PFSK-1 (cell line): ENCODE results near the gene ZNF548.
A peak's percentile ranks its signal among the peaks of the same experiment; 100 is the strongest.

Experiments
- FOXP2 ChIP-seq: optimal IDR thresholded peaks from 2 replicates; pipeline ENCODE3; 2011; ENCODE audit warnings: borderline replicate concordance, control low read depth, inconsistent platforms; ENCODE audit not compliant: insufficient read depth; ENCODE audit errors: extremely low read length, extremely low read depth
- POLR2AphosphoS5 ChIP-seq: IDR thresholded peaks from 2 replicates; pipeline ENCODE4 v1.6.1; 2012; ENCODE audit warnings: low read depth, mild to moderate bottlenecking, control low read depth, low read length, moderate library complexity
- REST ChIP-seq, 2 experiments: IDR thresholded peaks; 2 replicates each; pipeline versions ENCODE4 v1.6.1 to v1.8.0; 2011 to 2012; ENCODE audit warnings: low read depth in 2 of 2, low read length in 2 of 2, control low read depth in 1 of 2, inconsistent platforms in 1 of 2, mild to moderate bottlenecking in 1 of 2, moderate library complexity in 1 of 2; ENCODE audit not compliant: insufficient read depth in 1 of 2
- SIN3A ChIP-seq: IDR thresholded peaks from 2 replicates; pipeline ENCODE4 v1.6.1; 2012; ENCODE audit warnings: mild to moderate bottlenecking, low read length, moderate library complexity, borderline replicate concordance; ENCODE audit not compliant: insufficient read depth
- TAF1 ChIP-seq: IDR thresholded peaks from 2 replicates; pipeline ENCODE4 v1.6.1; 2012; ENCODE audit warnings: low read length, control low read depth, borderline replicate concordance; ENCODE audit not compliant: insufficient read depth

The ZNF548 gene

DNA sequence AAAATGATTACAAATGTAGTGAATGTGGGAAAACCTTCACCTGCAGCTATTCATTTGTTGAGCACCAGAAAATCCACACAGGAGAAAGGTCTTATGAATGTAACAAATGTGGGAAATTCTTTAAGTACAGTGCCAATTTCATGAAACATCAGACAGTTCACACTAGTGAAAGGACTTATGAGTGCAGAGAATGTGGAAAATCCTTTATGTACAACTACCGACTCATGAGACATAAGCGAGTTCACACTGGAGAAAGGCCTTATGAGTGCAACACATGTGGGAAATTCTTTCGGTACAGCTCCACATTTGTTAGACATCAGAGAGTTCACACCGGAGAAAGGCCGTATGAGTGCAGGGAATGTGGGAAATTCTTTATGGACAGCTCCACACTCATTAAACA lies 9.2 kb downstream of the ZNF548 start:
- TF ChIP-seq TAF1 (no peak), POLR2AphosphoS5 (no peak), SIN3A (no peak), REST (IDR thresholded peaks at IDR 0.05; ENCODE audit: insufficient read depth in 1 of 2, low read depth in 2 of 2, low read length in 2 of 2) (no peak)

- no peak for TF ChIP-seq SIN3A
- TF ChIP-seq REST (IDR thresholded peaks at IDR 0.05; ENCODE audit: insufficient read depth in 1 of 2, low read depth in 2 of 2, low read length in 2 of 2) = no peak
- no peak for TF ChIP-seq FOXP2
- TF ChIP-seq POLR2AphosphoS5 = no peak
- TF ChIP-seq TAF1 = no peak
Observed at GRCh38 chr19:57403737-57404563, 14.3 kb downstream of the ZNF548 start.

GRCh38 chr19:57406516-57407123 lies 17.0 kb downstream of the ZNF548 start:
- no peak for TF ChIP-seq REST (IDR thresholded peaks at IDR 0.05; ENCODE audit: insufficient read depth in 1 of 2, low read depth in 2 of 2, low read length in 2 of 2)
- no peak for TF ChIP-seq SIN3A
- TF ChIP-seq TAF1 = no peak
- no peak for TF ChIP-seq POLR2AphosphoS5
- TF ChIP-seq FOXP2 = peak; percentile 52

- TF ChIP-seq POLR2AphosphoS5 (peak; percentile 77), FOXP2 (peak; percentile 49), REST (IDR thresholded peaks at IDR 0.05; ENCODE audit: insufficient read depth in 1 of 2, low read depth in 2 of 2, low read length in 2 of 2) (no peak), SIN3A (no peak), TAF1 (peak; percentile 83; the same call in 1 of the 2 replicates)
Observed at GRCh38 chr19:57410877-57411671, 21.4 kb downstream of the ZNF548 start, which contains the start of gene ZNF17. ZNF17 (plus strand) TSS chr19:57411161; CDS start chr19:57413616, 2,455 bp downstream.
